ENCODE measurements around the gene IL37. TPM values are rescaled to one million over a fixed set of nuclear protein-coding genes. Genes with fewer than 3 reads are reported as not detected.
A peak's percentile ranks its signal among the peaks of the same experiment; 100 is the strongest.

IL37 gene
- total RNA-seq, 1 experiment from 2014 or later: 2.6 TPM

DNA sequence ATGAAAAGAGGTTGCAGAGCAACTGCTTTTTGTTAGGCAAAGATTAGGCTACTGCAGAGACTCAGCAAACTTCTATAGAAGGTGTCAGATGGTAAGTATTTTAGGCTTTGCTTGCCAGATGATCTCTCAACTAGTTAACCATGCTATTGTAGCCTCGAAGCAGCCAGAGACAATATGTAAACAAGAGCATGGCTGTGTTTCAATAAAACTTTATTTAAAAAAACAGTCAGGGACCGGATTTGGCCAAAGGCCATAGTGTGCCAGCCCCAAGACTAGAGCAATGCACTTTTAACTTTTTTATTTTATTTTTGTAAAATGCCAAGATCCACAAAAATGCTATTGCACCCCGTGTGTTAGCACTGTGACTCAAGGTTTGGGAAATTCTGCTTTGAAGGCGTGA is 1.4 kb downstream of the IL37 start:
- ATAC-seq (no peak), DNase-seq (no peak)
- TF ChIP-seq, protein P1, sequence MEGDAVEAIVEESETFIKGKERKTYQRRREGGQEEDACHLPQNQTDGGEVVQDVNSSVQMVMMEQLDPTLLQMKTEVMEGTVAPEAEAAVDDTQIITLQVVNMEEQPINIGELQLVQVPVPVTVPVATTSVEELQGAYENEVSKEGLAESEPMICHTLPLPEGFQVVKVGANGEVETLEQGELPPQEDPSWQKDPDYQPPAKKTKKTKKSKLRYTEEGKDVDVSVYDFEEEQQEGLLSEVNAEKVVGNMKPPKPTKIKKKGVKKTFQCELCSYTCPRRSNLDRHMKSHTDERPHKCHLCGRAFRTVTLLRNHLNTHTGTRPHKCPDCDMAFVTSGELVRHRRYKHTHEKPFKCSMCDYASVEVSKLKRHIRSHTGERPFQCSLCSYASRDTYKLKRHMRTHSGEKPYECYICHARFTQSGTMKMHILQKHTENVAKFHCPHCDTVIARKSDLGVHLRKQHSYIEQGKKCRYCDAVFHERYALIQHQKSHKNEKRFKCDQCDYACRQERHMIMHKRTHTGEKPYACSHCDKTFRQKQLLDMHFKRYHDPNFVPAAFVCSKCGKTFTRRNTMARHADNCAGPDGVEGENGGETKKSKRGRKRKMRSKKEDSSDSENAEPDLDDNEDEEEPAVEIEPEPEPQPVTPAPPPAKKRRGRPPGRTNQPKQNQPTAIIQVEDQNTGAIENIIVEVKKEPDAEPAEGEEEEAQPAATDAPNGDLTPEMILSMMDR (conservative IDR thresholded peaks at IDR 0.05; ENCODE audit: low read depth, low read length): no peak
- no peak for TF ChIP-seq EZH2 (IDR thresholded peaks at IDR 0.05; ENCODE audit: low read length, unreplicated experiment)
- TF ChIP-seq EZH2phosphoT487 (IDR thresholded peaks at IDR 0.05; ENCODE audit: borderline replicate concordance, low read length): no peak
- no peaks in the 10 kb centered on the region for H3F3A ChIP-seq (ENCODE audit: low read length, unreplicated experiment)
- 0 out of 2 replicates have a peak, but pooled peaks cover 5% of the 10 kb centered on the region for H3K9me2 ChIP-seq (replicated peaks; ENCODE audit: low read length)
- no peak overlapping the region for H3K4me3 ChIP-seq (ENCODE audit: low read length)
- no peaks in the 10 kb centered on the region for H3K9me3 ChIP-seq (ENCODE audit: low read length)
- no peaks in the 10 kb centered on the region for H4K20me1 ChIP-seq (ENCODE audit: low read length)
- intact Hi-C loops (cut with micrococcal nuclease): no loop called here
- no peak overlapping the region for H2AFZ ChIP-seq (ENCODE audit: low read length)
- no peak overlapping the region for H3K9ac ChIP-seq (ENCODE audit: low read length)
- H3K27ac ChIP-seq (ENCODE audit: low read length): no peak overlapping the region
- H3K79me2 ChIP-seq (ENCODE audit: low read length): no peaks in the 10 kb centered on the region
- ChIA-PET CTCF (no interaction called here), POLR2A (ENCODE audit: unreplicated experiment) (no interaction called here)
- BruUV-seq (replicated peaks): no TSS peak
- H3K36me3 ChIP-seq (ENCODE audit: low read depth, low read length): no peaks in the 10 kb centered on the region
- no peak overlapping the region for H3K4me2 ChIP-seq (ENCODE audit: low read length)
- peaks cover 11% of the 10 kb centered on the region; the same call in 1 of the 2 replicates for H3K4me1 ChIP-seq (ENCODE audit: insufficient read depth, low read length)
- no peaks in the 10 kb centered on the region for H3K27me3 ChIP-seq (ENCODE audit: low read length)

DNA sequence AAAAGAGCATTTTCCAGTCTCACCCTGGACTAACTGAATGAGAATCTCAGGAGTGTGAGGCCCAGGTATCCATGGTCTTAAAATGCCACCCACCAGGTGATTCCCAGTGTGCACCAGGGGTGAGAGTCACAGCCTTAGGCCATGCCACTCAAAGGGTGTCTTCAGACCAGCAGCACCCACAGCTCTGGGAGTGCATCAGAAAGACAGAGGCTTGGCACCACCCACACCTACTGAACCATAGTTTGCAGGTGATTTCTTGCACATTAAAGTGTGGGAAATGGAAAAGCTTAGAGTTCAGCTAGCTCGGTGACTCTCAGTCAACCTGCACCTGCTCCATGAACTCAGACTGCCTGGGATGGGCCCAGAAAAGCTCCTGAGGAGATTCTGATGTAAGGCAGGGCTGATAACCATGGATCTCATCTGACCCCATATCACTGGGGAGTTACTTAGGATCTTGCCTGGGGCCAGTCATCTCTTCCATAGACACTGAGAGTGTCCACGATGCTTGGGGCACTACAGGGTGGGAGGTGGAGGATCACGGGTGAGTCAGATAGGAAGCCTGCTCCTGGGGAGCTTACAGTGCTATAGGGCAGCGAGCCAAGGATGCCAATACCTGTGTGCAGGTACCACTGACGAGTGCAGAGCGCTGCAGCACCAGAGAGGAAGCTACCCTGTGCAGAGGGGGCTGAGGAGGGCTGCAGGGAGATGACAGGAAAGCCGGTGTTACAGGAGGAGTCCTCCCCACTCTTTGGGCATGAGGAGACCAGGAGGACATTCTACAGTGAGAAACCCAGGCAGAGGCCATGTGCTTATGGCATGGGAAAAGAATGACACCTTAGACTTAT is 4.6 kb downstream of the IL37 start:
- Histone ChIP-seq H3K4me1 (ENCODE audit: insufficient read depth, low read length) (peaks cover 11% of the 10 kb centered on the region), H3K27me3 (ENCODE audit: low read length) (no peaks in the 10 kb centered on the region), H3K27ac (ENCODE audit: low read length) (no peak overlapping the region), H3K9me3 (ENCODE audit: low read length) (no peaks in the 10 kb centered on the region), H3F3A (ENCODE audit: low read length, unreplicated experiment) (no peaks in the 10 kb centered on the region), H3K4me3 (ENCODE audit: low read length) (no peak overlapping the region), H3K9ac (ENCODE audit: low read length) (no peak overlapping the region), H3K4me2 (ENCODE audit: low read length) (no peak overlapping the region), H2AFZ (ENCODE audit: low read length) (no peak overlapping the region), H3K36me3 (ENCODE audit: low read depth, low read length) (no peaks in the 10 kb centered on the region), H4K20me1 (ENCODE audit: low read length) (no peaks in the 10 kb centered on the region), H3K9me2 (replicated peaks; ENCODE audit: low read length) (0 out of 2 replicates have a peak, but pooled peaks cover 5% of the 10 kb centered on the region), H3K79me2 (ENCODE audit: low read length) (no peaks in the 10 kb centered on the region)
- POLR2A ChIA-PET (ENCODE audit: unreplicated experiment): interaction anchor here (0.6 kb wide), 1 partner anchor 163 kb away, joined by 4 read pairs; no protein-coding TSS in a partner anchor
- intact Hi-C loops (cut with micrococcal nuclease): no loop called here
- TF ChIP-seq, protein P1 (conservative IDR thresholded peaks at IDR 0.05; ENCODE audit: low read depth, low read length): no peak
- no peak for TF ChIP-seq EZH2phosphoT487 (IDR thresholded peaks at IDR 0.05; ENCODE audit: borderline replicate concordance, low read length)
- no peak for TF ChIP-seq EZH2 (IDR thresholded peaks at IDR 0.05; ENCODE audit: low read length, unreplicated experiment)
- no peak for ATAC-seq
- CTCF ChIA-PET: no interaction called here
- BruUV-seq (replicated peaks): no TSS peak
- DNase-seq: peak; percentile 16

DNA sequence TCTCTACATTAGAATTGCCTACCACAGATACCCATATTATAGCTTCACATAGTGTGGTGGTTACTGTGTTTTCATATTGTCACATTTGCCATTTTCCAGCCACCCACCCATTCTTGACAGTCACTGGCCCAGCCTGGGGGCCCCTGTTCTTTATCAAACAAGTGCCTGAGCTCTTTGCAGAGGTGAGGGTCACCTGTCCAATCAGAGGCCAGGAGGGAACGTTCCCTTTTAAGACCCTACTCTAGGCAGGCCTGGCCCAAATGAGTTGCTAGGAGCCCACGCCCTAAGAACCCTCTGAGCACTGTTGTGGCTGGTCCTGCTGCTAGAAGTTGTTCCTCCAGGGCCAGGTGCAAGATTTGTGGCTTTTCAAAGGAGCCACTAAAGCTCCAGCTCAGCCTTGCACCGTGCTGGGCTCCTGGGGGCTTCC is 5.2 kb downstream of the IL37 start:
- intact Hi-C loops (cut with micrococcal nuclease): no loop called here
- TF ChIP-seq EZH2phosphoT487 (IDR thresholded peaks at IDR 0.05; ENCODE audit: borderline replicate concordance, low read length) (no peak), EZH2 (IDR thresholded peaks at IDR 0.05; ENCODE audit: low read length, unreplicated experiment) (no peak)
- TF ChIP-seq, protein P1 (conservative IDR thresholded peaks at IDR 0.05; ENCODE audit: low read depth, low read length): no peak
- Histone ChIP-seq H3K4me1 (ENCODE audit: insufficient read depth, low read length) (peaks cover 11% of the 10 kb centered on the region), H3K4me3 (ENCODE audit: low read length) (no peak overlapping the region), H3K36me3 (ENCODE audit: low read depth, low read length) (no peaks in the 10 kb centered on the region), H3K79me2 (ENCODE audit: low read length) (no peaks in the 10 kb centered on the region), H3K9ac (ENCODE audit: low read length) (no peak overlapping the region), H3K4me2 (ENCODE audit: low read length) (no peak overlapping the region), H2AFZ (ENCODE audit: low read length) (no peak overlapping the region), H3K27ac (ENCODE audit: low read length) (no peak overlapping the region), H3K9me3 (ENCODE audit: low read length) (no peaks in the 10 kb centered on the region), H3K9me2 (replicated peaks; ENCODE audit: low read length) (0 out of 2 replicates have a peak, but pooled peaks cover 5% of the 10 kb centered on the region), H4K20me1 (ENCODE audit: low read length) (no peaks in the 10 kb centered on the region), H3F3A (ENCODE audit: low read length, unreplicated experiment) (no peaks in the 10 kb centered on the region), H3K27me3 (ENCODE audit: low read length) (no peaks in the 10 kb centered on the region)
- no peak for ATAC-seq
- no peak for DNase-seq
- BruUV-seq (replicated peaks): no TSS peak
- CTCF ChIA-PET: no interaction called here
- POLR2A ChIA-PET (ENCODE audit: unreplicated experiment): no interaction called here

Data from PC-3 (cell line).